ENCODE results near the gene CYSRT1.

CYSRT1 gene

DNA sequence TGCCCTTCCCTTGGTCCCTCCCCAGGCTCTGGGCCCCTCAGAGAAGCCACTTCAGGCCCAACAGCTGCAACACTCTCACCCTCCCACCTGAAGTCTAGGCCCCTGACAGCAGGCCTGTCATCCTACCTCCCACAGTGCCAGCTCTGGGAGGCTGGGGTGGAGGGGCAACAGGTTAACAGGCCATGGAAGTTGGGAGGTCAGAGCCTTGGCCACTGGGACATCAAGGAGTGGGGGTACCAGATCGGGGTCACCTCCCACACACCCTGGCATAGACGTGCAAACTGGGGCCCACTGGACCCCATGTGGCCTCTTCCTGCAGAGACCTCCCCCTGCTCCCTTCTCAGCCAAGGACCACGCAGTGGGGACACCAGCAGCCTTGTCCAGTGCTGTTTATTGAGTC lies 33.7 kb upstream of the CYSRT1 start:
- no peak for DNase-seq

GRCh38 chr9:137191691-137192447 lies 33.1 kb upstream of the CYSRT1 start:
- DNase-seq: peak; percentile 60

DNA sequence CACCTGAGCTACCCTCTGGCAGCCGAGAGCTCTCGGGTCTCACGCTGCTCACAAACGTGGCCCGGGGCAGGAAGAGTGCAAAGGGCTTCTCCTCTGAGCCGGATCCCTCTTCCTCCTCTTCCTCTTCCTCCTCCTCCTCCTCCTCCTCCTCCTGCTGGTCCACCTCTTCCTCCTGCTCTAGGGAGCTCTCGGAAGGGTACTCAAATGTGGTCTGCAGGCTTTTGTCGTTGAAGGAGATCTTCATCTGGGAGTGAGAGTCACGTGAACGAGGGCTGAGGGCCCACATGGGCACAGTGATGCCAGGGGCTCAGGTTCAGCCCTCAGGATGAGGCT lies 32.6 kb upstream of the CYSRT1 start:
- no peak for DNase-seq

DNA sequence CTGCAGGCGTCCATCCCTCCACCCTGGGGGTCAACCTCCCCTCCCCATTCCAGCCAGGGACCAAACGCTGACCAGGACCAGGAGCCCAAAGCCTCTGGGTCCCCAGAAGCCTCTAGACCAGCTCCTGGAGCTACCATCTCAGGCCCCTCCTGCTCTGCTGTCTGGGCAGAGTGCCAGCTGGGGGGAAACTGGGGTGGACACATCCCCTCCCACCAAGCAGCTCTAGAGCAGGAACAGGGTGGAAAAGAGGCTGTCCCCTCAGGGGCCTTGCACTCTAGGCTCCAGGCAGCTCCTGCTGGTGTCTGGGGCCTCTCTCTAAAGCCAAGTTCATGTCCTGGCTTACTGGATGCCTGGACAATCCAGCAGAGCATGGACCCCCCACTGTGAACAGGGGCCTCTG lies 32.1 kb upstream of the CYSRT1 start:
- no peak for DNase-seq

DNA sequence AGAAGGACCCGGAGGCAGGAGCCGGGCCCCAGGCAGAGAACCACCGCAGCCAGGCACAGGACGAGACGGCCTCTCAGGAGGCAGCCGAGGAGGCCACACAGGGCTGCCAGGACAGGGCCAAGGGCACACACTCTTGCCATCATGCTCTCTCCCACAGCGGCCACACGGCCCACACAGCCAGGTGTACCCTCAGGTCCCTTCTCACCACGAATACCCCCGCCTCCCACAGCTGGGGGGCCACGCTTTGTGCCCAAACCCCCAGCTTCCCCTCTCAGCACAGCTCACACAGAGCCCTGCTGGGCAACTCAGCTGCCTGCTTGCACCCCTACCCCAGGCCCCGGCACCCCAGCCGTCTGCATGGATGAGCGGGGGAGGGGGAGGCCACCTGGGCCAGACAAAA lies 31.2 kb upstream of the CYSRT1 start:
- no peak for DNase-seq

DNA sequence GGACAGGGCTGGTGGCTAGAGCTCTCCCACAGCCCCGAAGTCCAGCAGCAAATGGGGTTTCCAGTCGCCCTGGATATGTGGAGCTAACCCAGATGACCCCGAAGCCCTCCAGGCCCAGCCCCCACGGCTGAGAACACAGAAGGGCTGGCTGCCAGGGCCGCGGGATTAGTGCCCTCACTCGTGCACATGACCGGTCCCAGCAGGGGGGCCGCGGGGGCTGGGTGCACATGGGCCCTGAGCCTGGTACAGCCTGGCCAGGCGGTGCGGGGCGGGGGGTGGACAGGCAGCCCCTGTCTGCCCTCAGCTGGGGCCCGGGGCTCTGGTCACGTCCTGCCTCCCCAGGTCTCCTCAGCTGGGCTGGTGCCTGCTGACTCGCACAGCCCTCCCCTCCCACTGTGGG lies 30.6 kb upstream of the CYSRT1 start:
- DNase-seq: peak; percentile 92

DNA sequence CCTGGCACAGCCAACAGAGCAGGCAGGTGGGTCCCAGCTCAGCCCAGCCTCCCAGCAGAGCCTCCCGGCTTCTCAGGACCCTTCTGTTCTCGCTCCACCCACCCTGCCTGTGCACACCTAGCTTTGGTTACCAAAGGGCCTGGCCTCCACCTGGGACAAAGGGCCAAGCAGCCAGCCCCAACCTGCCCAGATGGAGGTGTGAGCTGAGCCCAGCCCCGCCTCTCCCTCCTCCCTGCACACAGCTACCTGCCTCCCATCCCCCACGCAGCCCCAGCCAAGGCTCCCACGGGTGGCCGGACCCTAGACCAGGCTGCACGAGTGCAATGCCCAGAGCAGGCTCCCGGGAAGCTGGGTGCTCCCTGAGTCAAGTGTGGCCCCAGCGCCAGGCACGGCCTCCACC lies 30.1 kb upstream of the CYSRT1 start:
- DNase-seq: no peak

DNA sequence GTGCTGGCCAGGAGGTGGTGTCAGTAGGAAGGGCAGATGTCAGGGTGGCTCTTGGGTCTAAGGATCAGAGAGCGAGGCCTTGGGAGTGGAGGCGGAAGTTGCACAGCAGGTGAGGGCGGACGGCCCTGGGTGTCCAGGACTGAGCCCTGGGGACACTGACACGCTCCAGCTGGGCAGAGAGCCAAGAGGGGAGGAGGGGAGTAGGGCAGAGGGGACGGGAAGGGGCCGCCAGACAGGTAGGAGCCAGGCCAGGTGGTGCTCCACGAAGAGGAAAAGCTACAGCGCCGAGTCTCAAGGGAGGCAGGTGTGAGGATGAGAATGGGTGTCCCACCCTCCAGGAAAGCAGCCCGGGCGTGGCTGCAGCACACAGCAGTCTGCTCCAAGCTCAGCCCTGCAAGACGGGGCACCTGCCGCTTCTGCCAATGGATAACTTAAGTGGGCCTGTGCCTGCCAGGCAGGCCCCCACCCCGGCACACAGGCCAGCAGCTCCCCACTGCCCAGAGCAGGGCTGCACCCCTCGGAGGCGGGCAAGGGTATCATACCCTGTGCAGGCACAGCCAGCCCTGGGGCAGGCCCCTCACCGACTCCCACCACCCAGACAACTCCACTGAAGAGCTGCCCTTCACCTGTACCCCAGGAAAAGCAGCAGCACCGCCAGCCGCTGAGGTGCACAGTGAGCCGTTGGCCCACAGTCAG lies 29.3 kb upstream of the CYSRT1 start:
- DNase-seq: no peak

DNA sequence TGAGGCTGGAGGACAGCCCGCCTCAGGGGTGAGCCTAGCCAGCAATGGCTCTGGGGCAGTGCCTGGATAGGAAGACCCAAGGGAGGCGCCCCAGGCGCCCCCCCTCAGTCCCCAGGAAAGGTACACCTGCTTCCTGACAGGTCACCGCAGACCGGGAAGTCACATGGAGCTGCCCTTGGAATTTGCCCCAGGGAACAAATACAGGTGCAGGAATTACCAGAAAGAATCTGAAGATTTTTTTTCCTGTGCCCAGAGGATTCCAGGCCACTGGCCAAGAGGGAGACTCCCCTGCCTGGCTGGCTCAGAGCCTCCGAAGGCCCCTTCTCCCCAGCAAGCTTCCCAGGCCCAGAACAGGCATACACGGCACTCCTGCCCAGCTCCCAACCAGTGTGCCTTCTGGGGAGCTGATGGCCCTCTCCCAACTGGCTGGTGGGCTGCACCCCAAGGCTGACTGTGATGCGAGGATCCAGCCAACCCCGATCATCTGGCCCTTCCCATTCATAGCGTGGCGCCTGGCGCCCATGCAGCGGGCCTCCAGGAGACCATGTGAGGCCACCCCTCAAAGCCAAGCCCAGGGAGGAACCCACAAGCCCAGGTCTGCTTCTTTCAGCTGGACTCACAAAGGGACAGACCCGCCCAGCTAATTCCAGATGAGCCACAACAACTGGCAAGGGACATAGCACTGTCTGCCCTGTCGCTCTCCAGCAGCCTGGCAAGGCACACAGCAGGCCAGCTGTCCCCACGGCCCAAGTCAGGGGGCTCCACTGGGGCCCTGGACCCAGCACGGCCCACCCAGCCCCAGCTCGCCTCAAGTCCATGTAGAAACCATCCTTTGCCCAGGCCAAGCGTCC lies 26.7 kb upstream of the CYSRT1 start:
- DNase-seq: no peak

- DNase-seq: no peak
These were observed 26.1 kb upstream of the CYSRT1 start for GRCh38 chr9:137198902-137199283.

DNA sequence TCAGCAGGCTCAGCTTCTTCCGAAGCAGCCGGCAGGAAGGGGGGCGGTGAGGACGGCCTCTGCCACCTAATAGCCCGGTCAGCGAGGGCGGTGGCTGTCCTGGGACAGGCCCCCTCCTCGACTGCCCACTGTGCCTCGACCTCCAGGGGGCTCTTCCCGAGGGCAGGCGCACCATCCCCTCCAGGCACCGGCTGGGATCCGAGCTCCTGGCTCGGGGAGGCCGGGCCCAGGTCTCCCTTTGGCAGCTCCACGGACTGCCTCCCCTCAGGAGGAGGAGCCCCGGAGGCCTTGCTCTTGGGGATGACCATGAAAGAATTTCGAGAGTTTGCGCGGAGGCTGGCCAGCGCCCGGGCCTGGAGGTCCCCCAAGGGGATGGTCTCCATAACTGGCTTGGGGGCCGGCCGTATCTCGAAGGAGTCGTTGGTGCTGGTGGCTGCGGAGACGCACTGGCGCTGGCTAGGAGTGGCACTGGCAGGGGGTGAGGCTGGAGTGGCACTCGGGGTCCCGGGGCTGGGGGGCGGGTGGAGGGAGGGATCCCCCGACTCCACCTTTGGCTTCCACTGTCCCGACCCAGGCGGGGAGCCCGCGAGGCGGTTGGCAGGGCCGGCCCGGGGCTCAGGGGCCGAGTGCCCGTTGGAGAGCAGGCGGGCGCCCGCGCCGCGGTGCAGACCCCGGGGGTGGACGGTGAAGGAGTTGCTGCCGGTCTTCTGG lies 25.4 kb upstream of the CYSRT1 start:
- no peak for DNase-seq

- DNase-seq: peak; percentile 99
These were observed 24.4 kb upstream of the CYSRT1 start, which contains the start of gene TPRN for GRCh38 chr9:137200311-137201204. Gene TPRN, minus strand, starts transcription at chr9:137200741. Its CDS starts 30 bp downstream, at chr9:137200711.

DNA sequence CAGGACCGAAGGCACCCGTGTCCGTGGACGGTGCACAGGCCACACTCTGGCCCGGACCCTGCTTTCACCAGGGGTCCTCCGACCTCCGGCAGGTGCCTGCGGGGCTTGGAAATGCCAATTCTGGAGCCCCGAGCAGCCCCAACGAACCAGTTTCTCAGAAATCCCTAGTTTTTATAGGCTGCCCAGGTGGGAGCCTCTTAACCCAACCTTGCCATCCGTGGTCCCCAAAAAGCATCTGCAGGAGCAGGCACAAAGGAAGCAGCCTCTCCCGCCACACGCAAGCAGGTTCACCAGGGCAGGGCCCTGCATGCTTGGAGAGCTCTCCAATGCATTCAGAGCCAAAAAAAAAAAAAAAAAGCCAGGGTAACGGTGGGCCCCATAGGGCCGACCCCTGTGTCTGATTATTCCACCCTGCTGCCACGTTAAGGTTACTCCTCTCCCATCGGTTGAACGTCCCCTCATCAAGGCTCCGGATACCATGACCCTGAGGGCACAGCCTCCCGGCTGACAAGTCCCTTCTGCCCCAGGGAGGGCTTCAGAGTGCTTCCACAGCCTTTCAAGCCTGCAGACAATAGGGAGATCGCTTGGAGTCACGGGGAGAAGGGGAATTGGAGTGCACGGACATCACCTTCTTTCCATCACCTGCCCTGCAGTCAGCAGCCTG lies 23.6 kb upstream of the CYSRT1 start:
- no peak for DNase-seq

GRCh38 chr9:137202966-137203365 lies 22.0 kb upstream of the CYSRT1 start:
- no peak for DNase-seq

DNA sequence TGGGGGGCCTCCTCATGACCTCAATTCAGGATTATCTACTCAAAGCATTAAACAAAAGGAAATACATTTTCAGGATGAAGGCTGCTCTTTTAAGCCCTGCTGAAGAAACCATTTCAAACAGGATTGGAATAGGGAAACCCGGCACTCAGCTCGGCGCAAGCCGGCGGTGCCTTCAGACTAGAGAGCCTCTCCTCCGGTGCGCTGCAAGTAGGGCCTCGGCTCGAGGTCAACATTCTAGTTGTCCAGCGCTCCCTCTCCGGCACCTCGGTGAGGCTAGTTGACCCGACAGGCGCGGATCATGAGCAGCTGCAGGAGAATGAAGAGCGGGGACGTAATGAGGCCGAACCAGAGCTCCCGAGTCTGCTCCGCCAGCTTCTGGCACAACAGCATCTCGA lies 20.2 kb upstream of the CYSRT1 start:
- no peak for DNase-seq

DNA sequence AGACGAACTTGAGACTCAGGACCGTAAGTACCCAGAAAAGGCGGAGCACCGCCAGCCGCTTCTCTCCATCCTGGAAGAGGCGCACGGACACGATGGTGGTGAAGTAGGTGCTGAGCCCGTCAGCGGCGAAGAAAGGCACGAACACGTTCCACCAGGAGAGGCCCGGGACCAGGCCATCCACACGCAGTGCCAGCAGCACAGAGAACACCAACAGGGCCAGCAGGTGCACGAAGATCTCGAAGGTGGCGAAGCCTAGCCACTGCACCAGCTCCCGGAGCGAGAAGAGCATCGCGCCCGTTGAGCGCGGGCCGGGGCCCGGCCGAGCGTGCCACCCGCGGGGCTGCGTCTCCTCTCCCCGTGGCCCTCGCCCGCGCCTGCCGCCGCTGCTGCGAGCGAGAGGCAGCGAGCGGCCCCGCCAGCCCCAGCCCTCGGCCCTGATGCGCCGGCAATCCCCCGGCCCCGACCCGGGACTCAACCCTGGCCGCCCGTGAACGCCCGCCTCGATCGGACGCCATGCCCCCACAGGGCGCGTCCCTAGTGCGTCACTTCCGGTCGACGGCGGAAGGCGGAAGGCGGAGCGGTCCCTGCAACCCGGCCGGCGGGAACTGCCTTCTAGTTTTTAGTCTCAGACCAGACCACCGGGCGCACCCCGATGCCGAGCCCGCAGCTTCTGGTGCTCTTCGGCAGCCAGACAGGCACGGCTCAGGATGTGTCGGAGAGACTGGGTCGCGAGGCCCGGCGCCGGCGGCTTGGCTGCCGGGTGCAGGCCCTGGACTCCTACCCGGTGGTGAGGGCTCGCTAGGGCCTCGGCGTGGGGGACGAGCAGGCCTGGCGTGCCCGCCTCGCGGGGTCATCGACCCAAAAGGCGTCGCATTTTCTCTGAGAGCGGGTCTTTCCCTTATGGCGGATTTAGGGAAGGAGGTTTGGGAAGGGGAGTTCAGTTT lies 19.6 kb upstream of the CYSRT1 start, which contains the start of the genes NDOR1 and TMEM203:
NDOR1 (plus strand) TSS at position 575 of the 944 bp plus-strand sequence; CDS start at position 653, 78 bp downstream.
TMEM203 (minus strand) TSS at position 523 of the 944 bp plus-strand sequence; CDS start at position 289, 234 bp downstream.
- peak; percentile 94 for DNase-seq

DNA sequence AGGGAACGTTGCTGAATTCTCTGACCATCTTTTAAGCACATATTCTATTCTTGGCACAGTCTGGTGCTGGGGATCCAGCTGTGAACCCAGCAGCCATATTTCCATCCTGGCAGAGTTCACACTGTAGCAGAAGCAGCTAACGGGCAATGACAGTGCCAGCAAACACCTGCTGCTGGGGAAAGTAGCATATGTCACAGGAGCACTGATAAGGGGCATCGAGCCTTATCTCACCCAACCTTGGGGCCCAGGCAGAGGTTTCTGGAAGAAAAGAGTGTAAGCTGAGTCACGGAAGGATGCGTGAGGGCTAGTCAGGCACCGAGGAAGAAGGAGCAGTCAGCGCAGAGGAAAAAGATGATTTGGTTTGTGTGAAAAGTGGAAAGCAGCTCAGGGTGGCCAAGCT lies 18.4 kb upstream of the CYSRT1 start:
- DNase-seq: no peak

DNA sequence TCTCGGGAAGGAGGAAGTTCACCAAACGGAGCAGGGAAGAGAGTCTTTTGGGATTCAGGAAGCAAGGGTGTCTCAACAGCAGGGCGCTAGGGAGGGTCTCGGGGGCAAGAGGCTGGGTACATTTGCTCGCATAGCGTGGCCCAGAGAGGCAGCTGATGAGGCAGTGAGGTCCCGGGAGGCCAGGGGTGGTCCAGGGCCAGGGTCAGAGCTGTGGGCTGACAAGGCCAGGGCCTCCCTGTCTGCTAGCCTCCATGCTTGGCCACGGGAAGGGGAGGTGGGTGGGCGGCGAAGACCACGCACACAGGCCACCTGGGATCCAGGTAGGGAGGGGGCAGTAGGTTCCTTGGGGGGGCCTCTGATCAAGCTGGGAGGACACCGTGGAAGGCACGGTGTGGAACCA lies 13.4 kb upstream of the CYSRT1 start:
- DNase-seq: no peak

- DNase-seq: no peak
These were observed 12.5 kb upstream of the CYSRT1 start for GRCh38 chr9:137212520-137212919.
